Activated naive CD4-positive, alpha-beta T cell treated with anti-CD3 and anti-CD28 coated beads, Interleukin-2, amount 10 ng/mL, durations not matched to agents 7 days and 5 days (primary cell): ENCODE results near the gene PDGFRB.

Experiments
- CTCF ChIA-PET: fragments of 350-600 bp; sonication (Branson Sonifier 250); formaldehyde crosslinking; loops from one replicate; lab custom pipeline; 2021; ENCODE audit warnings: antibody characterized with exemption; lab: Charles Lee
- DNase-seq: peaks from one replicate; pipeline ENCODE4 v3.0.0-alpha.2; 2020
- H3K27ac Mint-ChIP-seq: one replicate; pipeline ENCODE4 v1.8.0; 2021; ENCODE audit warnings: mild to moderate bottlenecking, moderate library complexity, mixed read lengths
- H3K27me3 Mint-ChIP-seq: one replicate; pipeline ENCODE4 v1.8.0; 2021; ENCODE audit warnings: mild to moderate bottlenecking, mixed read lengths
- H3K36me3 Mint-ChIP-seq: one replicate; pipeline ENCODE4 v1.8.0; 2021; ENCODE audit warnings: mixed read lengths
- H3K4me1 Mint-ChIP-seq: one replicate; pipeline ENCODE4 v1.8.0; 2021; ENCODE audit warnings: mixed read lengths
- H3K4me3 Mint-ChIP-seq: one replicate; pipeline ENCODE4 v1.8.0; 2021; ENCODE audit warnings: mild to moderate bottlenecking, moderate library complexity, mixed read lengths
- H3K9me3 Mint-ChIP-seq: one replicate; pipeline ENCODE4 v1.8.0; 2021; ENCODE audit warnings: mixed read lengths

The PDGFRB gene

DNA sequence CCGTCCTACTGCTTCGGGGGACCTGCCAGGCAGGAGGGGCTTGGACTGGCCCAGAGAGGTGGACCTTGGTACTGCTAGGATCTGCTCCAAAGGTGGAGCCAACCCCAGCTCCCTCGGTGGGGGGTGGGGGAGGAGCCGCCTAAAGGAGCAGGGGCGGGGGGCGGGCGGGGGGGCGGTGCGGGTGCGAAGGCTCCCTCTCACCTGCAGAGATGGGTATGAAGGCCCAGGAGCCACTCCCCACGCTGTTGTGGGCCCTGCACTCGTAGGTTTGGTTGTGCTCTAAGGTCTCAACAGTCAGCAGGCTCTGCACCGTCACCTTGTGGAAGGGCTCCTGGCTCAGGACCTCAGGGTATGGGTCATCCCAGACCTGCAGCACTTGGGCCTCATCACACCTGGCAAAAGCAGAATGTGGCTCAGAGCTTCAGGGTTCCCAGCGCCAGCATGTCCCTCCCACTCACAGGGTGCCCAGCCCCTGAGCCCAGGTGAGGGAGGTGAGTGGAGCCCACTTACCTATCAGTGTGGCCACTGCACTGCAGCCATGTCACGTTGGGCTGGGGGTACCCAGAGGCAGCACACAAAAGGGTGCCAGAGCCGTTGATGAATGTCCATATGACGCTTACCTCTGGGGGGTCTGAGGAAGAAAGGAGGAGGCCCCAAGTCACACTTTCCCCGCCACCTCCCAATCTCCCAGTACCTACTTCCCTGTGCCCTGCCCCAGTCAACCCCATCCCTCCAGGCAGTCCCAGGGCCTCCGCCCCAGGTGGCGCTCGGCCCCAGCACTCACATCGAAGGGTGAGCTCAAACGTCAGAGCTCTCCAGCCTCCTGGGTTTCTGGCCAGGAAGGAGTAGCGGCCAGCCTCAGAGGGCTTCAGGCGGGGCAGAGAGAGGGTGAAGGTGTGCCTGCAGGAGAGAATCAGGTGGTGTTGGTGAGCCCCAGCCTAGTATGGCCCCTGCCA, 85.7 kb downstream of the PDGFRB start:
- H3K9me3 Mint-ChIP-seq: no peaks in the 10 kb centered on the region
- CTCF ChIA-PET: no interaction called here
- no peak overlapping the region for H3K4me3 Mint-ChIP-seq
- H3K36me3 Mint-ChIP-seq: no peaks in the 10 kb centered on the region
- no peak overlapping the region for H3K27ac Mint-ChIP-seq
- peak; percentile 10 for DNase-seq
- H3K27me3 Mint-ChIP-seq: peaks cover 11% of the 10 kb centered on the region
- peaks cover 20% of the 10 kb centered on the region for H3K4me1 Mint-ChIP-seq

DNA sequence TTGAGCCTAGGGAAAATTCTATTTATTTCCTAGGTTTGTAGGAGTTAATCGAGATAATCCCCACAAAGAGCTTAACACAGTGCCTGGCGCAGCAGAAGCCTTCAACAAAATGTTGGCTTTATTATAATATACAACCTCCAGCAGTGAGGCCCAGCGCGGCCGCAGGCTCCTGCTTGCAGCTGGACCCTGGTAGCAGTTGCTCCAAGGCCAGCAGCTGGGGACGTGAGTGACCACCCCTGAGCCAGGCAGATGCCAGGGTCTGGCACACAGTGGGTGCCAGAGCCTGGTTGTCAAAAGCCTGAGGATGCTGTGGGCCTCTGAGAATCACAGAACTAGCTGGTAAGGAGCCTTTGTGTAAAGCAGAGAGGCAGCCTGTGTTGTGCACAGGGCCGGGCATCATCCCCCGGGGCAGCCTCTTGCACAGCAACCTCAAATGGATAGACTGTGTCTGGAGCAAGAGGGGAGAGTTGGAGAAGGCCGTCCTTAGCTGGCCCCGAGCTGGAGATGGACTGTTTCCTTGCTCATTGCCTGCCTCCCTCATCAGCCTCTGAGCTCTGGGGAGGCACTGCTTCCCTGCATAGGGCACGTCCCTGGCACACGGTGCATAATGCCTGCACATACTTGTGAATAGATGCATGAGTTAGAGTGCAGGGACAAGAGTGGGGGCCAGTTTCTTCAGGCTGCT, 86.5 kb downstream of the PDGFRB start:
- no peaks in the 10 kb centered on the region for H3K9me3 Mint-ChIP-seq
- peaks cover 20% of the 10 kb centered on the region for H3K4me1 Mint-ChIP-seq
- no peaks in the 10 kb centered on the region for H3K36me3 Mint-ChIP-seq
- CTCF ChIA-PET: interaction anchor here (1.1 kb wide), 1 partner anchor 53 kb away, joined by 3 read pairs; no protein-coding TSS in a partner anchor
- peak; percentile 11 for DNase-seq
- H3K27ac Mint-ChIP-seq: no peak overlapping the region
- no peak overlapping the region for H3K4me3 Mint-ChIP-seq
- peaks cover 20% of the 10 kb centered on the region for H3K27me3 Mint-ChIP-seq

DNA sequence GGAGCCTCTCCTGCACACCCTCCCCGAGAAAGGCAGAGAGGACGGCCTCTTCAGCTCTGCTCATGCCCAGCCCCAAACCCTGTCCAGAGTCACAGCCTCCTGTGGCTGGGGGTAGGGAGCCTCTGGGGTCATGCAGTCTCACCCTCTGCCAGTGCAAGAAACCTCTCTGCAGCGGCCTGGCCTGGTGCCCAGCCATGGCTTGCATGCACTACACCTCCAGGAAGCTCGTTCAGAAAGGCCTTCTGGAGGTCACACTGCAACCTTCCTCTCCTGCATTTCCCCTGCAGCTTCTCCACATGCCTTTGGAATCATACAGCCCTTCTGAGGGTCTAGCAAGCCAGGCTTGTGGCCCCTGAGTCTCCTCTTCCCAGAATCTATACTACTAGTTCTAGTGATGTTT, 87.2 kb downstream of the PDGFRB start:
- CTCF ChIA-PET: interaction anchor here (1.1 kb wide), 1 partner anchor 54 kb away, joined by 3 read pairs; no protein-coding TSS in a partner anchor
- DNase-seq: peak; percentile 16
- Mint-ChIP-seq H3K36me3 (no peaks in the 10 kb centered on the region), H3K27ac (no peak overlapping the region), H3K4me3 (no peak overlapping the region), H3K27me3 (peaks cover 24% of the 10 kb centered on the region), H3K4me1 (peaks cover 20% of the 10 kb centered on the region), H3K9me3 (no peaks in the 10 kb centered on the region)

DNA sequence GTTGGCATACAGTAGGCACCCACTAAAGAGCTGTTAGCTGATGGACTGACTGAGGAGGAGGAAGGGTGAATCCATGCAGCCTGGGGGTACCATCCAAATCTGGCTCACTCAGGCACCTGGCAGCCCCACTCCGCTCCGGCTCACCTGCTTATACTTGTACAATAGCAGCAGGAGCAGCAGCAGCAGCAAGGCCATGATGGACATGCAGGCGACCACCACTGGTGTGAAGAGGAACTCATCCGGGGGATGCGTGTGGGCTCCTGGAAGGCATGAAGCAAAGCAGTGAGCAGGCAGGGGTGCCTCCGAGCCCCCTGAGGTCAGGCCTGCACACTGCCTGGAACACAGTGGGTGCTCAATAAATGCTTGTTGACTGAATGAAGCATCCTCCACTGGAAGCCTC, 87.6 kb downstream of the PDGFRB start:
- Mint-ChIP-seq H3K4me1 (peaks cover 20% of the 10 kb centered on the region), H3K9me3 (no peaks in the 10 kb centered on the region), H3K36me3 (no peaks in the 10 kb centered on the region), H3K27me3 (peaks cover 28% of the 10 kb centered on the region), H3K4me3 (no peak overlapping the region), H3K27ac (no peak overlapping the region)
- CTCF ChIA-PET: interaction anchor here (1.1 kb wide), 1 partner anchor 54 kb away, joined by 3 read pairs; no protein-coding TSS in a partner anchor
- peak; percentile 7 for DNase-seq

DNA sequence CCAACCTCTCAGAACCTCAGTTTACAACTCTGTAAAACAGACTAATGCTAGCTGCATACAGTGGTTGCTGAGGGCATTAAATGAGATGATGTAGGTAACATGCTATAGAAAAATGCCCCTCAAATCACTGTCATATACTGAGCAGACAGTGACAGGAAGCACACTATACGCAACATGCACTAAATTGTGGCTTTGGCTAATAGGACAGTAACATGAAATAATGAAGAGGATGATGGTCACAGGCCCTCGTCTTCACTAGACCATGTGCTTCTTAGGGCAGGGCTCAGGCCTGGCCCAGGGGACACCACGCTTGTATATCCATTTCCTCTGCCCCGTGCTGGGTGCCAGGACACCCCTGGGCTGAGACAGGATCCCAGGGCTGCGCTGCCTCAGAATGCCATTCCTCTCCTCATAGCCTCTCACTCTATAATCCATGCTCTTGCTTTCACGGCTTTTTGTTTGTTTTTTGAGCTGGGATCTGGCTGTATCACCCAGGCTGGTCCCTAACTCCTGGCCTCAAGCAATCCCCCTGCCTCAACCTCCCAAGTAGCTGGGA, 88.2 kb downstream of the PDGFRB start:
- no peaks in the 10 kb centered on the region for H3K9me3 Mint-ChIP-seq
- no peak overlapping the region for H3K27ac Mint-ChIP-seq
- H3K4me3 Mint-ChIP-seq: no peak overlapping the region
- peak; percentile 14 for DNase-seq
- CTCF ChIA-PET: interaction anchor here (0.9 kb wide), 1 partner anchor 55 kb away, joined by 3 read pairs; no protein-coding TSS in a partner anchor
- H3K27me3 Mint-ChIP-seq: peaks cover 29% of the 10 kb centered on the region
- H3K36me3 Mint-ChIP-seq: no peaks in the 10 kb centered on the region
- H3K4me1 Mint-ChIP-seq: peaks cover 20% of the 10 kb centered on the region

DNA sequence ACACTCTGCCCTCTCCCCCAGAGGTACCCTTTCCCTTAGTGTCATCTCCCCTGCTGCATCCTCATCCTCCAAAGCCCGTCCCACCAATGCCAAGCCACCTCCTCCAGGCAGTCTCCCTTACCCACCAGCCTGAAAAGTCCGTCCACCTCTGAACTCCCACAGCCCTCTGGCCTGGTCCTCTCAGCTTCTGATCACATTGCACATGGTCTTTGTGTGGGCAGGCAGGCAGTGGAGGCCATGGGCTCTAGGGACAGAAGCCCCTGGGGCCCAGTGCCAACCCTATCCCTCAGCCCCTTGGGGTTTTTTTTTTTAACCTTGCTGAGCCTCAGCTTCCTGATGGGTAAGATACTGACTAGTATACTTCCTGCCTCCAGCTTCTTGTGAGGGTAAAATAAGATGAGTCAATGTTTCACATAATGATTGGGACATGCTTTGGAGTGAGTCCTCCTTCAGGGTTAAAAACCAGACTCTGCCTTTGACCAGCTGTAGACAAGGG, 88.7 kb downstream of the PDGFRB start:
- no peak overlapping the region for H3K4me3 Mint-ChIP-seq
- H3K36me3 Mint-ChIP-seq: no peaks in the 10 kb centered on the region
- peaks cover 20% of the 10 kb centered on the region for H3K4me1 Mint-ChIP-seq
- H3K27ac Mint-ChIP-seq: no peak overlapping the region
- peaks cover 29% of the 10 kb centered on the region for H3K27me3 Mint-ChIP-seq
- CTCF ChIA-PET: interaction anchor here (0.9 kb wide), 1 partner anchor 56 kb away, joined by 3 read pairs; no protein-coding TSS in a partner anchor
- H3K9me3 Mint-ChIP-seq: no peaks in the 10 kb centered on the region
- peak; percentile 20 for DNase-seq

DNA sequence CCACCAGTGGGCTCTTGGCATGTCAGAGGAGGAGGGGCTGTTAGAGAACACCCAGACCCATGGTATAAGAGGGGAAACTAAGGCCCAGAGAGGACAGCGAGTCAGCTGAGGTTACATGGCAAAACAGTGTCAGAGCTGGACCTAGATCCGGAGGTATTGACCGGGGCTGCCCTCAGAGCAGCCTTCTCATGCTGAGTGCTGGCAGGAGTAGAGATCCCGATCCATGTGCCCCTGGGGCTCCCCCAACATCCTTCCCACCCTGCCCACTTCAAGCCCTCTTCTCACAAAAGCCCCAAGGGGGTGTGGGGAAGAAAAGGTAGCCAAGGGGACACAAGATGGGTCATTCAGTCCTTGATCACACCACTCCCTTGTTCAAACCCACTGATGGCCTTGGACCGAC, 89.2 kb downstream of the PDGFRB start:
- H3K27me3 Mint-ChIP-seq: peaks cover 29% of the 10 kb centered on the region
- peaks cover 20% of the 10 kb centered on the region for H3K4me1 Mint-ChIP-seq
- no peak overlapping the region for H3K4me3 Mint-ChIP-seq
- CTCF ChIA-PET: interaction anchor here (0.9 kb wide), 1 partner anchor 56 kb away, joined by 3 read pairs; no protein-coding TSS in a partner anchor
- no peak overlapping the region for H3K27ac Mint-ChIP-seq
- H3K36me3 Mint-ChIP-seq: no peaks in the 10 kb centered on the region
- no peaks in the 10 kb centered on the region for H3K9me3 Mint-ChIP-seq
- peak; percentile 1 for DNase-seq

DNA sequence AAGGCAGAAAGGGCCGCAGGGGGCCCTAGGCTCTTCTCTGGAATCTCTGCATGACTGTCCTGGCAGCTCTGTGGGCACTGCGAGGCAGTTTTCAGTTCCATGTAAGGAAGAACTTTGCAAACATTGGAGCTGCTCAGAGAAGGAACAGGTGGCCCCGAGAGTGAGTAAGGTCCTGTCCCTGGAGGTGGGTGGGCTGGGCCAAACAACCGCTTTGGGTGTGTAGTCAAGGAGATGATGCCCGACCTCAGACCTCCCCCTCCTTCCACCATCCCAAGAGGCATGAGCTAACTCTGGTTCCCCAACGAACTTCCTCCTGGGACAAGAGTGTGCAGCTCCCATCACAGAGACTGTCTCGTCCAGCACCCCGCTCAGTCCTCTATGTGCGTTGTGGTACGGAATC, 89.8 kb downstream of the PDGFRB start:
- H3K9me3 Mint-ChIP-seq: no peaks in the 10 kb centered on the region
- H3K36me3 Mint-ChIP-seq: no peaks in the 10 kb centered on the region
- peaks cover 20% of the 10 kb centered on the region for H3K4me1 Mint-ChIP-seq
- H3K4me3 Mint-ChIP-seq: no peak overlapping the region
- H3K27ac Mint-ChIP-seq: peak overlapping the region; percentile 45
- DNase-seq: peak; percentile 9
- CTCF ChIA-PET: no interaction called here
- peaks cover 29% of the 10 kb centered on the region for H3K27me3 Mint-ChIP-seq

DNA sequence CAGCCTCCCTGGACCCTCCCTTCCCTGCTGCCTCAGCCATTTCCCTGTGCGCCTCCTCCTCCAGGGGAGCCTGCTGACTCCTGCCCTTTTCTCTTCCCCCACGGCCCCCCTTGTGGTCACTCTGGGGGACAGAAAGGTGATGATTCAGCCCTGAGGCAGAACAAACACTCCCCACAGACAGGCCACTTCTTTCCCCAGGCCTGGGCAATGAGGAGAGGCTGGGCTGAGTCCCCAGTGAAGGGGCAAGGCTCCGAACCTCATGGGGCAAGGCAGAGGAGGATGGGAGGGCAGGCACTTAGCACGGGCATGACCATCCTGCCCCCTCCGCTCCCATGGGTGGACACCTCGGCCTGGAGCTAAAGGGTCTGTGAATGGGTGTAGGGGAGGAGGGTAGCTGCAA, 90.3 kb downstream of the PDGFRB start:
- Mint-ChIP-seq H3K27me3 (peaks cover 32% of the 10 kb centered on the region), H3K4me3 (no peak overlapping the region), H3K36me3 (no peaks in the 10 kb centered on the region), H3K27ac (peak overlapping the region; percentile 28), H3K4me1 (peaks cover 20% of the 10 kb centered on the region), H3K9me3 (no peaks in the 10 kb centered on the region)
- DNase-seq: peak; percentile 19
- CTCF ChIA-PET: interaction anchor here (1.0 kb wide), 1 partner anchor 153 kb away, joined by 3 read pairs; no protein-coding TSS in a partner anchor

DNA sequence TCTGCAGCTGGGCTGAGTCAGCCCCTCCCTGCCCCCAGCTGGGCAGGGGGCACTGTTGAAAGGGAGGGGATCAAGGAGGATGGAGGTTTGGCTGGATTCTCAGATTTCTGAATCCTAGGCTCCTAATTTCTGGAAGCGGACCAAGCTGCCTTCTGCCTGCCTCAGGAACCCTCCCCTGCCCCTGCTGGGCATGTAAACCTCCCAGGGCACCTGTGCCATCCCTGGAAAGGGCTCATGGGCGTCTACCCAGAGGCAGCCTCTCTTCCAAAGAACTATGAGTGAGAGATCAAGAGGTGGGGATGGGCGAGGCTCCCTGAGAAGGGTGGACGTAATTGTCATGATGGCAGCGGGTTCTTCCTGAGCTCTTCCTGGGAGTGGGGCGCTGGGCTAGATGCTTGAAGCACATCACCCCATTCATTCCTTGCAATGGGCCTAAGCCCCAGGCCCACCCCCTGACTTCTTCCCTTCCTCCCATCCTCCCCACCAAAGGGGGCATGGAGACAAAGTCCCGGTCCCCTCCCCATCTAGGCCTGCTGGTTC, 90.9 kb downstream of the PDGFRB start:
- peak; percentile 3 for DNase-seq
- H3K9me3 Mint-ChIP-seq: no peaks in the 10 kb centered on the region
- H3K27ac Mint-ChIP-seq: no peak overlapping the region
- H3K4me1 Mint-ChIP-seq: peaks cover 20% of the 10 kb centered on the region
- peaks cover 32% of the 10 kb centered on the region for H3K27me3 Mint-ChIP-seq
- no peaks in the 10 kb centered on the region for H3K36me3 Mint-ChIP-seq
- no peak overlapping the region for H3K4me3 Mint-ChIP-seq
- CTCF ChIA-PET: interaction anchor here (0.6 to 1.4 kb wide), 4 partner anchors 16 to 153 kb away, joined by 3 read pairs; no protein-coding TSS in a partner anchor
